HepG2 (cell line): Measurements from ENCODE around the gene XXYLT1. TPM values are rescaled to one million over a fixed set of nuclear protein-coding genes. Genes with fewer than 3 reads are reported as not detected.

Source experiments
- CEBPG ChIP-seq: IDR thresholded peaks from 2 replicates; pipeline ENCODE4 v1.6.1; 2016
- IKZF1 ChIP-seq: fragments of 450-650 bp; IDR thresholded peaks from 2 replicates; pipeline ENCODE4 v1.7.1; 2016
- KDM2A ChIP-seq: sonication (generic); formaldehyde crosslinking; IDR thresholded peaks from 2 replicates; pipeline ENCODE4 v1.4.0; 2020; ENCODE audit warnings: low read depth, missing genetic modification reagents, borderline replicate concordance
- MAX ChIP-seq: IDR thresholded peaks from 2 replicates; pipeline ENCODE4 v1.6.1; 2012; ENCODE audit warnings: inconsistent platforms
- PPARG ChIP-seq: conservative IDR thresholded peaks from 2 replicates; pipeline ENCODE4 v1.6.1; 2016; ENCODE audit warnings: missing biosample characterization, missing genetic modification reagents
- SP5 ChIP-seq: IDR thresholded peaks from 2 replicates; pipeline ENCODE4 v1.6.1; 2016; ENCODE audit warnings: low read depth, borderline replicate concordance
- SRSF1 ChIP-seq: fragments of 200-400 bp; formaldehyde crosslinking; optimal IDR thresholded peaks from 2 replicates; pipeline ENCODE3; 2017; ENCODE audit warnings: mild to moderate bottlenecking, low read depth, low read length, moderate library complexity
- STAT6 ChIP-seq: sonication (generic); formaldehyde crosslinking; IDR thresholded peaks from 2 replicates; pipeline ENCODE4 v1.4.0; 2020; ENCODE audit warnings: missing genetic modification reagents, mild to moderate bottlenecking, borderline replicate concordance
- TBP ChIP-seq: sonication (generic); formaldehyde crosslinking; IDR thresholded peaks from 2 replicates; pipeline ENCODE4 v1.5.0; 2020; ENCODE audit warnings: missing genetic modification reagents
- YY1 ChIP-seq: IDR thresholded peaks from 2 replicates; pipeline ENCODE4 v1.6.1; 2011; ENCODE audit warnings: low read length, low read depth, moderate library complexity, mild to moderate bottlenecking; ENCODE audit not compliant: insufficient read depth, insufficient replicate concordance
- ZFP62 ChIP-seq: sonication (generic); formaldehyde crosslinking; IDR thresholded peaks from 2 replicates; pipeline ENCODE4 v1.4.0; 2020; ENCODE audit warnings: missing genetic modification reagents
- ZNF580 ChIP-seq: IDR thresholded peaks from 2 replicates; pipeline ENCODE4 v1.6.1; 2016; ENCODE audit warnings: low read depth, borderline replicate concordance
- ZNF605 ChIP-seq: sonication (generic); formaldehyde crosslinking; IDR thresholded peaks from 2 replicates; pipeline ENCODE4 v1.8.0; 2022; ENCODE audit warnings: mild to moderate bottlenecking, missing genetic modification reagents
- ZNF83 ChIP-seq: sonication (generic); formaldehyde crosslinking; IDR thresholded peaks from 2 replicates; pipeline ENCODE4 v1.4.0; 2020; ENCODE audit warnings: missing genetic modification reagents, mild to moderate bottlenecking, borderline replicate concordance
- polyA plus RNA-seq, 8 experiments: library from polyadenylated mRNA; depleted of rRNA in 3 of 8; stranded (reverse) in 7 of 8; unstranded in 1 of 8; fragments of >200 nt; fragmentation: Illumina TruSeq in 4 of 8; extraction: Trizol in 4 of 8; gene quantifications; 2 replicates each; pipeline versions ENCODE4 v1.2.1 to v1.2.3, GENCODE V29; 2011 to 2016; ENCODE audit warnings: low read depth in 4 of 8, missing spikeins in 1 of 8, mixed read lengths in 1 of 8; ENCODE audit not compliant: insufficient read depth in 1 of 8
- total RNA-seq, 5 experiments: library from RNA; depleted of rRNA; stranded (reverse); fragments of >200 nt; fragmentation: Illumina TruSeq; extraction: Trizol; gene quantifications; 2 replicates each; pipeline ENCODE4 v1.2.3, GENCODE V29; 2016; ENCODE audit warnings: low read depth in 1 of 5
- TF ChIP-seq, protein P1 (sequence below): sonication (generic); formaldehyde crosslinking; IDR thresholded peaks from 2 replicates; pipeline ENCODE4 v1.9.0; 2021; ENCODE audit warnings: missing genetic modification reagents, borderline replicate concordance
- TF ChIP-seq, protein P2 (sequence below): sonication (generic); formaldehyde crosslinking; IDR thresholded peaks from 2 replicates; pipeline ENCODE4 v1.4.0; 2020; ENCODE audit warnings: missing genetic modification reagents
- TF ChIP-seq, protein P3 (sequence below): sonication (generic); formaldehyde crosslinking; IDR thresholded peaks from 2 replicates; pipeline ENCODE4 v1.8.1; 2023; ENCODE audit warnings: mild to moderate bottlenecking, missing genetic modification reagents

The XXYLT1 gene
- total and polyA plus RNA-seq, 2 of the 13 experiments (the other 11 are each of a cell fraction or from before 2014, with no cell fraction given) = 17.7 to 19.0 TPM

GRCh38 chr3:195259475-195260279 is 11.3 kb downstream of the XXYLT1 start (continued):
- TF ChIP-seq, protein P1, sequence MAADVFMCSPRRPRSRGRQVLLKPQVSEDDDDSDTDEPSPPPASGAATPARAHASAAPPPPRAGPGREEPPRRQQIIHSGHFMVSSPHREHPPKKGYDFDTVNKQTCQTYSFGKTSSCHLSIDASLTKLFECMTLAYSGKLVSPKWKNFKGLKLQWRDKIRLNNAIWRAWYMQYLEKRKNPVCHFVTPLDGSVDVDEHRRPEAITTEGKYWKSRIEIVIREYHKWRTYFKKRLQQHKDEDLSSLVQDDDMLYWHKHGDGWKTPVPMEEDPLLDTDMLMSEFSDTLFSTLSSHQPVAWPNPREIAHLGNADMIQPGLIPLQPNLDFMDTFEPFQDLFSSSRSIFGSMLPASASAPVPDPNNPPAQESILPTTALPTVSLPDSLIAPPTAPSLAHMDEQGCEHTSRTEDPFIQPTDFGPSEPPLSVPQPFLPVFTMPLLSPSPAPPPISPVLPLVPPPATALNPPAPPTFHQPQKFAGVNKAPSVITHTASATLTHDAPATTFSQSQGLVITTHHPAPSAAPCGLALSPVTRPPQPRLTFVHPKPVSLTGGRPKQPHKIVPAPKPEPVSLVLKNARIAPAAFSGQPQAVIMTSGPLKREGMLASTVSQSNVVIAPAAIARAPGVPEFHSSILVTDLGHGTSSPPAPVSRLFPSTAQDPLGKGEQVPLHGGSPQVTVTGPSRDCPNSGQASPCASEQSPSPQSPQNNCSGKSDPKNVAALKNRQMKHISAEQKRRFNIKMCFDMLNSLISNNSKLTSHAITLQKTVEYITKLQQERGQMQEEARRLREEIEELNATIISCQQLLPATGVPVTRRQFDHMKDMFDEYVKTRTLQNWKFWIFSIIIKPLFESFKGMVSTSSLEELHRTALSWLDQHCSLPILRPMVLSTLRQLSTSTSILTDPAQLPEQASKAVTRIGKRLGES (CRISPR knock-in tag) = 0 out of 2 replicates have a peak, but pooled peaks have one; percentile 53
- TF ChIP-seq SRSF1 (peak; percentile 79), STAT6 (CRISPR knock-in tag) (no peak; the same call in 1 of the 2 replicates), PPARG (no peak; the same call in 1 of the 2 replicates), TBP (no peak), YY1 (peak; percentile 72), ZNF83 (CRISPR knock-in tag) (peak; percentile 65; the same call in 1 of the 2 replicates), KDM2A (CRISPR knock-in tag) (peak; percentile 89), CEBPG (CRISPR knock-in tag) (peak; percentile 82), MAX (peak; percentile 82), SP5 (CRISPR knock-in tag) (peak; percentile 87), IKZF1 (no peak), ZFP62 (no peak; the same call in 1 of the 2 replicates), ZNF605 (CRISPR knock-in tag) (peak; percentile 81), ZNF580 (CRISPR knock-in tag) (peak; percentile 47; the same call in 1 of the 2 replicates)
- TF ChIP-seq, protein P2, sequence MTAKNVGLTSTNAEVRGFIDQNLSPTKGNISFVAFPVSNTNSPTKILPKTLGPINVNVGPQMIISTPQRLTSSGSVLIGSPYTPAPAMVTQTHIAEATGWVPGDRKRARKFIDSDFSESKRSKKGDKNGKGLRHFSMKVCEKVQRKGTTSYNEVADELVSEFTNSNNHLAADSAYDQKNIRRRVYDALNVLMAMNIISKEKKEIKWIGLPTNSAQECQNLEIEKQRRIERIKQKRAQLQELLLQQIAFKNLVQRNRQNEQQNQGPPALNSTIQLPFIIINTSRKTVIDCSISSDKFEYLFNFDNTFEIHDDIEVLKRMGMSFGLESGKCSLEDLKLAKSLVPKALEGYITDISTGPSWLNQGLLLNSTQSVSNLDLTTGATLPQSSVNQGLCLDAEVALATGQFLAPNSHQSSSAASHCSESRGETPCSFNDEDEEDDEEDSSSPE (CRISPR knock-in tag) = peak; percentile 70
- TF ChIP-seq, protein P3, sequence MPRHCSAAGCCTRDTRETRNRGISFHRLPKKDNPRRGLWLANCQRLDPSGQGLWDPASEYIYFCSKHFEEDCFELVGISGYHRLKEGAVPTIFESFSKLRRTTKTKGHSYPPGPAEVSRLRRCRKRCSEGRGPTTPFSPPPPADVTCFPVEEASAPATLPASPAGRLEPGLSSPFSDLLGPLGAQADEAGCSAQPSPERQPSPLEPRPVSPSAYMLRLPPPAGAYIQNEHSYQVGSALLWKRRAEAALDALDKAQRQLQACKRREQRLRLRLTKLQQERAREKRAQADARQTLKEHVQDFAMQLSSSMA (CRISPR knock-in tag) = peak; percentile 63; the same call in 1 of the 2 replicates
